ENCODE data around the gene AKAP17A.

DNA sequence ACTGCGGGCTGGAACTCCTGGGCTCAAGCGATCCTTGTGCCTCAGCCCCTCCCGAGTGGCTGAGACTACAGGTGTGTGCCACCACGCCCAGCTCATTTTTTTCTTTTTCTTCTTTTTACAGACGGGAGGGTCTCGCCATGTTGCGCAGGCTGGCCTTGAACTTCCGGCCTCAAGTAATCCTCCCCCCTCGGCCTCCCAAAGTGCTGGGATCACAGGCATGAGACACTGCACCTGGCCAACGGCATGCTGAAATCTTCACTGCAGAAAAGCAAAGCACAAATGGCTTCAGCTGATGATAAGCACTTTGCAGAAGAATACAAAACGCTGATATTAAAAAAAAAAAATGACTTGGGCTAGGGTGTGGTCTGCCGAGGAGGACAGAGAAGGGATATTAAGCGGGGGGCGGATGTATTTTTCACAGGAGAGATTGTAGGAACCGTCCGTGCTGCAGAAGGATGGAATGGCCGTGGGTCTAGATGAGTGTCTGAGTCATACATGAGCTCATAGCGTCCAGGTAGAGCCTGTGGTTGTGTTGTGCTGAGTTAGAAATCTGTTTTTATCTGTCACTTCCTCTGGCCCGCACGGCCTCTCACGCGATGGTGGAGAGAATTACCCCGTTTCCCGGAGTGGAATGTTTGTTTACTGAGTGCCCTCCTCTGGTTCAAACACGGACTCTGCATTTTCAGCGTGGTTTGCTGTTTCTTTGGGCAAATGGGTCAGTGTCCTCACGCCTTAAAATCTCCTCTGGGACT lies 8.5 kb upstream of the AKAP17A start:
- TF ChIP-seq, protein P1, sequence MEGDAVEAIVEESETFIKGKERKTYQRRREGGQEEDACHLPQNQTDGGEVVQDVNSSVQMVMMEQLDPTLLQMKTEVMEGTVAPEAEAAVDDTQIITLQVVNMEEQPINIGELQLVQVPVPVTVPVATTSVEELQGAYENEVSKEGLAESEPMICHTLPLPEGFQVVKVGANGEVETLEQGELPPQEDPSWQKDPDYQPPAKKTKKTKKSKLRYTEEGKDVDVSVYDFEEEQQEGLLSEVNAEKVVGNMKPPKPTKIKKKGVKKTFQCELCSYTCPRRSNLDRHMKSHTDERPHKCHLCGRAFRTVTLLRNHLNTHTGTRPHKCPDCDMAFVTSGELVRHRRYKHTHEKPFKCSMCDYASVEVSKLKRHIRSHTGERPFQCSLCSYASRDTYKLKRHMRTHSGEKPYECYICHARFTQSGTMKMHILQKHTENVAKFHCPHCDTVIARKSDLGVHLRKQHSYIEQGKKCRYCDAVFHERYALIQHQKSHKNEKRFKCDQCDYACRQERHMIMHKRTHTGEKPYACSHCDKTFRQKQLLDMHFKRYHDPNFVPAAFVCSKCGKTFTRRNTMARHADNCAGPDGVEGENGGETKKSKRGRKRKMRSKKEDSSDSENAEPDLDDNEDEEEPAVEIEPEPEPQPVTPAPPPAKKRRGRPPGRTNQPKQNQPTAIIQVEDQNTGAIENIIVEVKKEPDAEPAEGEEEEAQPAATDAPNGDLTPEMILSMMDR (conservative IDR thresholded peaks at IDR 0.05), result no peak
- no peak for TF ChIP-seq ZFX (IDR thresholded peaks at IDR 0.05)
